HepG2 (cell line): Measurements from ENCODE around the gene SLC34A3. TPM values are rescaled to one million over a fixed set of nuclear protein-coding genes. Genes with fewer than 3 reads are reported as not detected.
A peak's percentile ranks its signal among the peaks of the same experiment; 100 is the strongest.

Experiments
- FOXA3 ChIP-seq: IDR thresholded peaks from 2 replicates; pipeline ENCODE4 v1.6.1; 2016; ENCODE audit warnings: missing genetic modification reagents, missing compliant biosample characterization
- GABPA ChIP-seq, 2 experiments: IDR thresholded peaks; 2 replicates each; pipeline ENCODE4 v1.6.1; 2011 to 2016; ENCODE audit warnings: low read depth in 2 of 2, low read length in 1 of 2, missing biosample characterization in 1 of 2, missing genetic modification characterization in 1 of 2
- GMEB1 ChIP-seq: sonication (generic); formaldehyde crosslinking; IDR thresholded peaks from 2 replicates; pipeline ENCODE4 v1.5.1; 2020; ENCODE audit warnings: missing genetic modification reagents, mild to moderate bottlenecking, borderline replicate concordance
- HOXA3 ChIP-seq: sonication (generic); formaldehyde crosslinking; IDR thresholded peaks from 2 replicates; pipeline ENCODE4 v1.5.0; 2020; ENCODE audit warnings: missing genetic modification reagents
- PITX1 ChIP-seq: sonication (generic); formaldehyde crosslinking; IDR thresholded peaks from 2 replicates; pipeline ENCODE4 v1.5.1; 2020; ENCODE audit warnings: mild to moderate bottlenecking, missing genetic modification reagents
- TBX2 ChIP-seq: sonication (generic); formaldehyde crosslinking; IDR thresholded peaks from 2 replicates; pipeline ENCODE4 v1.5.0; 2020; ENCODE audit warnings: missing genetic modification reagents, mild to moderate bottlenecking, borderline replicate concordance
- ZBED4 ChIP-seq: sonication (generic); formaldehyde crosslinking; IDR thresholded peaks from 2 replicates; pipeline ENCODE4 v1.4.0; 2020; ENCODE audit warnings: missing genetic modification reagents, borderline replicate concordance
- ZBTB10 ChIP-seq: sonication (generic); formaldehyde crosslinking; IDR thresholded peaks from 2 replicates; pipeline ENCODE4 v1.4.0; 2020; ENCODE audit warnings: missing genetic modification reagents, borderline replicate concordance
- ZNF281 ChIP-seq: sonication (generic); formaldehyde crosslinking; IDR thresholded peaks from 2 replicates; pipeline ENCODE4 v1.4.0; 2020; ENCODE audit warnings: missing genetic modification reagents, borderline replicate concordance
- ZNF607 ChIP-seq: sonication (generic); formaldehyde crosslinking; IDR thresholded peaks from 2 replicates; pipeline ENCODE4 v1.5.1; 2020; ENCODE audit warnings: missing genetic modification reagents, mild to moderate bottlenecking, borderline replicate concordance
- ZNF792 ChIP-seq: IDR thresholded peaks from 2 replicates; pipeline ENCODE4 v1.6.1; 2016
- polyA plus RNA-seq, 8 experiments: library from polyadenylated mRNA; depleted of rRNA in 3 of 8; stranded (reverse) in 7 of 8; unstranded in 1 of 8; fragments of >200 nt; fragmentation: Illumina TruSeq in 4 of 8; extraction: Trizol in 4 of 8; gene quantifications; 2 replicates each; pipeline versions ENCODE4 v1.2.1 to v1.2.3, GENCODE V29; 2011 to 2016; ENCODE audit warnings: low read depth in 4 of 8, missing spikeins in 1 of 8, mixed read lengths in 1 of 8; ENCODE audit not compliant: insufficient read depth in 1 of 8
- total RNA-seq, 5 experiments: library from RNA; depleted of rRNA; stranded (reverse); fragments of >200 nt; fragmentation: Illumina TruSeq; extraction: Trizol; gene quantifications; 2 replicates each; pipeline ENCODE4 v1.2.3, GENCODE V29; 2016; ENCODE audit warnings: low read depth in 1 of 5

The SLC34A3 gene
- total and polyA plus RNA-seq, 2 of the 13 experiments (the other 11 are each of a cell fraction or from before 2014, with no cell fraction given): 0.07 to 1.0 TPM

- TF ChIP-seq GMEB1 (peak; percentile 70; the same call in 1 of the 2 replicates), ZNF281 (CRISPR knock-in tag) (peak; percentile 36; the same call in 1 of the 2 replicates), ZNF792 (CRISPR knock-in tag) (no peak), FOXA3 (CRISPR knock-in tag) (no peak; the same call in 1 of the 2 replicates), HOXA3 (CRISPR knock-in tag) (peak; percentile 46; the same call in 1 of the 2 replicates), PITX1 (CRISPR knock-in tag) (no peak; the same call in 1 of the 2 replicates), TBX2 (CRISPR knock-in tag) (peak; percentile 55; the same call in 1 of the 2 replicates), ZBED4 (CRISPR knock-in tag) (peak; percentile 82; the same call in 1 of the 2 replicates), ZBTB10 (CRISPR knock-in tag) (peak; percentile 87), GABPA (IDR thresholded peaks at IDR 0.05; ENCODE audit: low read depth, low read length) (no peak), GABPA (CRISPR knock-in tag; IDR thresholded peaks at IDR 0.05; ENCODE audit: low read depth) (no peak), ZNF607 (CRISPR knock-in tag) (0 out of 2 replicates have a peak, but pooled peaks have one; percentile 60)
These were observed 597 bp upstream of the SLC34A3 start (continued) for GRCh38 chr9:137229903-137230704.
